ENCODE measurements around the gene GTPBP10. TPM values are rescaled to one million over a fixed set of nuclear protein-coding genes. Genes with fewer than 3 reads are reported as not detected.

Gene GTPBP10
- polyA plus RNA-seq, 1 donor (not counting 4 experiments of a cell fraction or from before 2014, with no cell fraction given): 26.6 TPM

- Histone ChIP-seq H3K9me3 (ENCODE audit: control insufficient read depth, low read depth, low read length) (no peaks in the 10 kb centered on the region), H3K4me2 (ENCODE audit: control insufficient read depth, extremely low read depth, insufficient read depth, low read depth, low read length) (no peak overlapping the region), H3K9ac (ENCODE audit: control insufficient read depth, extremely low read depth, insufficient read depth, low read length) (no peak overlapping the region), H3K79me2 (ENCODE audit: control insufficient read depth, insufficient read depth, low read length) (no peaks in the 10 kb centered on the region), H3K27me3 (ENCODE audit: control insufficient read depth, extremely low read depth, insufficient read depth, low read length) (no peaks in the 10 kb centered on the region), H3K27ac (ENCODE audit: control insufficient read depth, insufficient read depth, low read length) (no peak overlapping the region), H2AFZ (ENCODE audit: control insufficient read depth, low read length) (no peak overlapping the region), H3K4me3 (ENCODE audit: control insufficient read depth in 2 of 3, extremely low read depth in 1 of 3, insufficient read depth in 2 of 3, low read depth in 1 of 3, low read length in 3 of 3) (no peak overlapping the region), H3K36me3 (ENCODE audit: control insufficient read depth in 2 of 2, extremely low read depth in 1 of 2, insufficient read depth in 2 of 2, low read length in 2 of 2) (no peaks in the 10 kb centered on the region), H3K4me1 (ENCODE audit: control insufficient read depth, extremely low read depth, insufficient read depth, low read length) (peaks cover 33% of the 10 kb centered on the region), H4K20me1 (ENCODE audit: control insufficient read depth, extremely low read depth, insufficient read depth, low read length) (no peaks in the 10 kb centered on the region), H3K9me1 (ENCODE audit: control insufficient read depth, extremely low read depth, insufficient read depth, low read length) (no peaks in the 10 kb centered on the region)
- dilution Hi-C loops (cut with MboI; ENCODE audit: extremely low pct_ligation_motif_present, low sequenced_read_pairs): no loop called here
- FAIRE-seq (peak; percentile 84), DNase-seq (ENCODE audit: low read depth, low spot score) (no peak)
- no peak for TF ChIP-seq EZH2 (IDR thresholded peaks at IDR 0.05; ENCODE audit: low read length)
- TF ChIP-seq, protein P1, sequence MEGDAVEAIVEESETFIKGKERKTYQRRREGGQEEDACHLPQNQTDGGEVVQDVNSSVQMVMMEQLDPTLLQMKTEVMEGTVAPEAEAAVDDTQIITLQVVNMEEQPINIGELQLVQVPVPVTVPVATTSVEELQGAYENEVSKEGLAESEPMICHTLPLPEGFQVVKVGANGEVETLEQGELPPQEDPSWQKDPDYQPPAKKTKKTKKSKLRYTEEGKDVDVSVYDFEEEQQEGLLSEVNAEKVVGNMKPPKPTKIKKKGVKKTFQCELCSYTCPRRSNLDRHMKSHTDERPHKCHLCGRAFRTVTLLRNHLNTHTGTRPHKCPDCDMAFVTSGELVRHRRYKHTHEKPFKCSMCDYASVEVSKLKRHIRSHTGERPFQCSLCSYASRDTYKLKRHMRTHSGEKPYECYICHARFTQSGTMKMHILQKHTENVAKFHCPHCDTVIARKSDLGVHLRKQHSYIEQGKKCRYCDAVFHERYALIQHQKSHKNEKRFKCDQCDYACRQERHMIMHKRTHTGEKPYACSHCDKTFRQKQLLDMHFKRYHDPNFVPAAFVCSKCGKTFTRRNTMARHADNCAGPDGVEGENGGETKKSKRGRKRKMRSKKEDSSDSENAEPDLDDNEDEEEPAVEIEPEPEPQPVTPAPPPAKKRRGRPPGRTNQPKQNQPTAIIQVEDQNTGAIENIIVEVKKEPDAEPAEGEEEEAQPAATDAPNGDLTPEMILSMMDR (optimal IDR thresholded peaks at IDR 0.05 in 1 of 3, IDR thresholded peaks at IDR 0.05 in 1 of 3, conservative IDR thresholded peaks at IDR 0.05 in 1 of 3; ENCODE audit: extremely low read depth in 1 of 3, insufficient read depth in 2 of 3, low read length in 3 of 3): no peak
Observed at GRCh38 chr7:90387470-90388240, 41.1 kb downstream of the GTPBP10 start.

DNA sequence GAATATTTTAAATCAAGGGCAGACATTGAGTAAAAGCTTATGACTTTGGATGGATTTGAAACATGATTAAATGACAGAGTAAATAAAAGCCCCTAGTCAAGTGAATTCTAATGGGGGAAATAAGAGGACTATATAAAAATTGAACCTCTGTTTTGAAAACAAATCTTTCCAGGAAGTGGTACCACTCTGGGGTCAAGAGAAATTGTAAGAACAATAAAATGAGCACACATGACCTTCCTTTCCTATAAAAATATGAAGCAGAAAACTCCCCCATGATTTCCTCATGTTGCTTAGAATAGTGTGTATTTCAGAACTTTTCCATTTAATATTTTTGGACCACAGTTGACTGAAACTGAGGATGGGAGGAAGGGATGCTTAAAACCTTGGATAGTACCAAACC lies 44.4 kb downstream of the GTPBP10 start:
- Histone ChIP-seq H3K4me3 (ENCODE audit: control insufficient read depth in 2 of 3, extremely low read depth in 1 of 3, insufficient read depth in 2 of 3, low read depth in 1 of 3, low read length in 3 of 3) (no peak overlapping the region), H3K27ac (ENCODE audit: control insufficient read depth, insufficient read depth, low read length) (no peak overlapping the region), H3K4me2 (ENCODE audit: control insufficient read depth, extremely low read depth, insufficient read depth, low read depth, low read length) (no peak overlapping the region), H3K4me1 (ENCODE audit: control insufficient read depth, extremely low read depth, insufficient read depth, low read length) (peaks cover 6% of the 10 kb centered on the region), H3K9me1 (ENCODE audit: control insufficient read depth, extremely low read depth, insufficient read depth, low read length) (no peaks in the 10 kb centered on the region), H3K9me3 (ENCODE audit: control insufficient read depth, low read depth, low read length) (no peaks in the 10 kb centered on the region), H3K79me2 (ENCODE audit: control insufficient read depth, insufficient read depth, low read length) (no peaks in the 10 kb centered on the region), H4K20me1 (ENCODE audit: control insufficient read depth, extremely low read depth, insufficient read depth, low read length) (no peaks in the 10 kb centered on the region), H3K9ac (ENCODE audit: control insufficient read depth, extremely low read depth, insufficient read depth, low read length) (no peak overlapping the region), H2AFZ (ENCODE audit: control insufficient read depth, low read length) (no peak overlapping the region), H3K36me3 (ENCODE audit: control insufficient read depth in 2 of 2, extremely low read depth in 1 of 2, insufficient read depth in 2 of 2, low read length in 2 of 2) (no peaks in the 10 kb centered on the region), H3K27me3 (ENCODE audit: control insufficient read depth, extremely low read depth, insufficient read depth, low read length) (no peaks in the 10 kb centered on the region)
- TF ChIP-seq, protein P1 (optimal IDR thresholded peaks at IDR 0.05 in 1 of 3, IDR thresholded peaks at IDR 0.05 in 1 of 3, conservative IDR thresholded peaks at IDR 0.05 in 1 of 3; ENCODE audit: extremely low read depth in 1 of 3, insufficient read depth in 2 of 3, low read length in 3 of 3): no peak
- no peak for TF ChIP-seq EZH2 (IDR thresholded peaks at IDR 0.05; ENCODE audit: low read length)
- FAIRE-seq (no peak), DNase-seq (ENCODE audit: low read depth, low spot score) (no peak)
- dilution Hi-C loops (cut with MboI; ENCODE audit: extremely low pct_ligation_motif_present, low sequenced_read_pairs): no loop called here

Data from keratinocyte (primary cell).